ENCODE data around the gene CGB8. TPM values are rescaled to one million over a fixed set of nuclear protein-coding genes. Genes with fewer than 3 reads are reported as not detected.

The CGB8 gene
- total and polyA plus RNA-seq, 2 of the 8 experiments (the other 6 are each of a cell fraction or from before 2014, with no cell fraction given): 0.09 TPM; not detected in 1

GRCh38 chr19:49020931-49021895 is 27.7 kb downstream of the CGB8 start:
- Histone ChIP-seq H2BK5ac (ENCODE audit: low read depth, low read length) (no peak overlapping the region), H3K79me2 (ENCODE audit: control insufficient read depth in 1 of 2, insufficient read depth in 2 of 2, low read length in 2 of 2) (no peaks in the 10 kb centered on the region), H3K79me1 (ENCODE audit: low read depth, low read length) (no peaks in the 10 kb centered on the region), H4K20me1 (replicated peaks in 1 of 2; ENCODE audit: control insufficient read depth in 1 of 2, insufficient read depth in 2 of 2, low read length in 2 of 2) (no peaks in the 10 kb centered on the region), H3K27me3 (replicated peaks in 1 of 4; ENCODE audit: control insufficient read depth in 3 of 4, extremely low read depth in 1 of 4, insufficient read depth in 3 of 4, low read length in 3 of 4) (peaks cover 0 to 15% (median 12%) of the 10 kb centered on the region in 4 experiments; a peak in 6 of 7 replicates), H4K5ac (ENCODE audit: insufficient read length, low read depth, low read length) (no peak overlapping the region), H2AFZ (ENCODE audit: low read length) (no peak overlapping the region), H3K4ac (replicated peaks; ENCODE audit: insufficient read length, low read depth, low read length) (no peak overlapping the region), H3K36me3 (ENCODE audit: control insufficient read depth in 2 of 4, insufficient read depth in 4 of 4, low read length in 3 of 4) (peaks cover 0 to 3% (median under 1%) of the 10 kb centered on the region in 4 experiments; a peak in 3 of 8 replicates), H3K23me2 (ENCODE audit: low read depth, low read length) (peaks cover 6% of the 10 kb centered on the region; the same call in 1 of the 2 replicates), H3K9me3 (ENCODE audit: insufficient read depth in 2 of 2, low read depth in 1 of 2, low read length in 1 of 2) (no peaks in the 10 kb centered on the region), H3K27ac (ENCODE audit: low read depth, low read length) (no peak overlapping the region), H3K4me3 (ENCODE audit: extremely low read depth in 1 of 4, insufficient read depth in 2 of 4, low read depth in 3 of 4, low read length in 4 of 4) (no peak overlapping the region), H4K8ac (ENCODE audit: extremely low read depth, insufficient read depth, low read length) (no peak overlapping the region), H2BK20ac (ENCODE audit: low read length) (no peak overlapping the region), H3K56ac (replicated peaks; ENCODE audit: insufficient read length, low read depth, low read length) (no peak overlapping the region), H3K4me1 (replicated peaks in 1 of 4; ENCODE audit: control insufficient read depth in 3 of 4, insufficient read depth in 4 of 4, low read length in 3 of 4) (peaks cover 0 to 17% (median 8%) of the 10 kb centered on the region in 4 experiments; a peak in 5 of 7 replicates), H3K4me2 (ENCODE audit: insufficient read depth in 1 of 2, low read depth in 2 of 2, low read length in 2 of 2) (peak overlapping the region; percentile 33 to 78), H2AK5ac (ENCODE audit: low read depth, low read length) (0 out of 2 replicates have a peak overlapping the region, but pooled peaks have one; percentile 20), H2BK15ac (ENCODE audit: low read length) (no peak overlapping the region), H3K23ac (ENCODE audit: insufficient read length) (no peak overlapping the region), H2BK120ac (replicated peaks; ENCODE audit: low read depth, low read length) (no peak overlapping the region), H4K91ac (replicated peaks; ENCODE audit: insufficient read length, low read length) (no peak overlapping the region), H3K18ac (ENCODE audit: extremely low read depth, low read length) (no peak overlapping the region), H3K9ac (replicated peaks in 1 of 4; ENCODE audit: extremely low read depth in 1 of 4, low read depth in 3 of 4, low read length in 3 of 4) (peak overlapping the region in 1 of 4 experiments; percentile 21; a peak in 1 of 7 replicates), H2BK12ac (ENCODE audit: low read depth, low read length) (peak overlapping the region; percentile 60; the same call in 1 of the 2 replicates), H3K14ac (ENCODE audit: insufficient read length) (no peak overlapping the region)
- POLR2A ChIA-PET (ENCODE audit: partially characterized antibody): interaction anchor here (0.8 to 1.4 kb wide), 4 partner anchors 13 to 211 kb away, joined by 3 to 4 read pairs (median 3); partner anchors contain the start of genes BCAT2 and LIN7B
- DNase-seq (ENCODE audit: low read depth in 1 of 2, low spot score in 2 of 2) (no peak), FAIRE-seq (no peak)
- TF ChIP-seq MAX (IDR thresholded peaks at IDR 0.05) (peak; percentile 72), RFX5 (IDR thresholded peaks at IDR 0.05; ENCODE audit: borderline replicate concordance, low read depth, low read length) (no peak), E2F6 (IDR thresholded peaks at IDR 0.05) (peak; percentile 59; the same call in 1 of the 2 replicates)
- CTCF ChIA-PET (ENCODE audit: partially characterized antibody): interaction anchor here (0.9 to 8.1 kb wide), 7 partner anchors 10 to 77 kb away, joined by 3 to 46 read pairs (median 8); partner anchors contain the start of genes CGB2 and CGB7
- WGBS, 2 experiments (ENCODE audit: extremely low coverage in 1 of 2, insufficient coverage in 1 of 2, insufficient read length in 1 of 2, insufficient replicate concordance in 2 of 2, low coverage in 1 of 2, low lambda C conversion rate in 2 of 2, missing lambda C conversion rate in 1 of 2): 76% methylated on average over 16 of the region's 16 CpGs; no CpG with 5 or more reads in 1 of the 2 experiments

Measured in H1 (cell line).